ENCODE results near the gene TMPRSS6. TPM values are rescaled to one million over a fixed set of nuclear protein-coding genes. Genes with fewer than 3 reads are reported as not detected.

Gene TMPRSS6
- polyA plus RNA-seq, 3 donors = not detected

DNA sequence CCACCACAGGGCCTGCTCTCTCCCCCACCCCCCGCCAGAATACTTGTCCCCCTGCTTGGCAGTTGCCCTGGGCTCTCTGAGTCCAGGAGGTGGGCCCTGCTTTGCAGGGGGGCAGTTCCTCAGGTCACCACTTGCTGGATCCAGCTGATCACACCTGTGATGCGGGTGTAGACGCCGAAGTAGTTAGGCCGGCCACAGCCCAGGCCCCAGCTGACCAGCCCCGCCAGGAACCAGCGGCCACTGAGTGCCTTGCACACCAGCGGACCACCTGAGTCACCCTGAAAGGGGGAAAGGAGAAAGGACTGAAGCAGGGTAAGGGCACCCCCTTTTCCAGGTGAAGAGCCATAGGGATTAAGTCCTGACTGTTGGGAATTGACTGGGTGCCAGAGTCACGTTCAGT lies 43.6 kb downstream of the TMPRSS6 start:
- Histone ChIP-seq H3K4me3 (replicated peaks in 1 of 3; ENCODE audit: low read depth in 2 of 3, low read length in 3 of 3) (no peak overlapping the region), H3K4me2 (replicated peaks; ENCODE audit: extremely low read depth, low read length, poor library complexity, severe bottlenecking) (no peak overlapping the region), H4K20me1 (ENCODE audit: insufficient read depth, low read length) (no peaks in the 10 kb centered on the region), H3K27ac (ENCODE audit: low read depth in 1 of 2, low read length in 2 of 2) (no peak overlapping the region), H3K9ac (ENCODE audit: insufficient read depth, low read length, poor library complexity, severe bottlenecking) (no peak overlapping the region), H3K4me1 (ENCODE audit: control insufficient read depth in 1 of 2, insufficient read depth in 2 of 2, low read length in 2 of 2) (no peaks in the 10 kb centered on the region), H3K36me3 (replicated peaks in 1 of 2; ENCODE audit: control insufficient read depth in 1 of 2, insufficient read depth in 2 of 2, low read length in 2 of 2) (peaks cover 0 to 5% of the 10 kb centered on the region in 2 donors), H3K79me2 (ENCODE audit: insufficient read depth, low read length) (no peaks in the 10 kb centered on the region), H3K9me3 (replicated peaks in 1 of 2; ENCODE audit: control insufficient read depth in 1 of 2, insufficient read depth in 1 of 2, low read length in 2 of 2) (no peaks in the 10 kb centered on the region), H2AFZ (ENCODE audit: insufficient read depth, low read depth, low read length, poor library complexity, severe bottlenecking) (no peak overlapping the region), H3K27me3 (ENCODE audit: control insufficient read depth in 2 of 2, insufficient read depth in 2 of 2, low read length in 2 of 2) (peaks cover 10 to 30% of the 10 kb centered on the region in 2 donors)
- H3K27me3 Mint-ChIP-seq (ENCODE audit: low read depth in 3 of 3) = peaks cover 20 to 39% (median 38%) of the 10 kb centered on the region in 3 donors
- TF ChIP-seq, protein P1, sequence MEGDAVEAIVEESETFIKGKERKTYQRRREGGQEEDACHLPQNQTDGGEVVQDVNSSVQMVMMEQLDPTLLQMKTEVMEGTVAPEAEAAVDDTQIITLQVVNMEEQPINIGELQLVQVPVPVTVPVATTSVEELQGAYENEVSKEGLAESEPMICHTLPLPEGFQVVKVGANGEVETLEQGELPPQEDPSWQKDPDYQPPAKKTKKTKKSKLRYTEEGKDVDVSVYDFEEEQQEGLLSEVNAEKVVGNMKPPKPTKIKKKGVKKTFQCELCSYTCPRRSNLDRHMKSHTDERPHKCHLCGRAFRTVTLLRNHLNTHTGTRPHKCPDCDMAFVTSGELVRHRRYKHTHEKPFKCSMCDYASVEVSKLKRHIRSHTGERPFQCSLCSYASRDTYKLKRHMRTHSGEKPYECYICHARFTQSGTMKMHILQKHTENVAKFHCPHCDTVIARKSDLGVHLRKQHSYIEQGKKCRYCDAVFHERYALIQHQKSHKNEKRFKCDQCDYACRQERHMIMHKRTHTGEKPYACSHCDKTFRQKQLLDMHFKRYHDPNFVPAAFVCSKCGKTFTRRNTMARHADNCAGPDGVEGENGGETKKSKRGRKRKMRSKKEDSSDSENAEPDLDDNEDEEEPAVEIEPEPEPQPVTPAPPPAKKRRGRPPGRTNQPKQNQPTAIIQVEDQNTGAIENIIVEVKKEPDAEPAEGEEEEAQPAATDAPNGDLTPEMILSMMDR (IDR thresholded peaks at IDR 0.05) = no peak
- H3K36me3 Mint-ChIP-seq = peaks cover 2 to 6% of the 10 kb centered on the region in 2 donors
- intact Hi-C loops (cut with micrococcal nuclease) = no loop called here
- no peak for DNase-seq
- no peak overlapping the region for H3K27ac Mint-ChIP-seq
- WGBS (ENCODE audit: insufficient coverage) = 80% methylated on average over 2 of the region's 9 CpGs
- H3K4me3 Mint-ChIP-seq = no peak overlapping the region
- no peaks in the 10 kb centered on the region for H3K4me1 Mint-ChIP-seq
- peaks cover 0 to 5% (median 0%) of the 10 kb centered on the region in 7 donors for H3K9me3 Mint-ChIP-seq

- Mint-ChIP-seq H3K36me3 (peaks cover 3 to 14% of the 10 kb centered on the region in 2 donors), H3K9me3 (peaks cover 0 to 5% (median 0%) of the 10 kb centered on the region in 7 donors), H3K27me3 (ENCODE audit: low read depth in 3 of 3) (peaks cover 20 to 33% (median 32%) of the 10 kb centered on the region in 3 donors), H3K4me3 (no peak overlapping the region), H3K27ac (no peak overlapping the region), H3K4me1 (no peaks in the 10 kb centered on the region)
- Histone ChIP-seq H4K20me1 (ENCODE audit: insufficient read depth, low read length) (no peaks in the 10 kb centered on the region), H2AFZ (ENCODE audit: insufficient read depth, low read depth, low read length, poor library complexity, severe bottlenecking) (no peak overlapping the region), H3K4me1 (ENCODE audit: control insufficient read depth in 1 of 2, insufficient read depth in 2 of 2, low read length in 2 of 2) (no peaks in the 10 kb centered on the region), H3K9ac (ENCODE audit: insufficient read depth, low read length, poor library complexity, severe bottlenecking) (no peak overlapping the region), H3K9me3 (replicated peaks in 1 of 2; ENCODE audit: control insufficient read depth in 1 of 2, insufficient read depth in 1 of 2, low read length in 2 of 2) (no peaks in the 10 kb centered on the region), H3K36me3 (replicated peaks in 1 of 2; ENCODE audit: control insufficient read depth in 1 of 2, insufficient read depth in 2 of 2, low read length in 2 of 2) (peaks cover 4 to 5% of the 10 kb centered on the region in 2 donors), H3K4me3 (replicated peaks in 1 of 3; ENCODE audit: low read depth in 2 of 3, low read length in 3 of 3) (no peak overlapping the region), H3K27me3 (ENCODE audit: control insufficient read depth in 2 of 2, insufficient read depth in 2 of 2, low read length in 2 of 2) (peaks cover 10 to 26% of the 10 kb centered on the region in 2 donors), H3K4me2 (replicated peaks; ENCODE audit: extremely low read depth, low read length, poor library complexity, severe bottlenecking) (no peak overlapping the region), H3K79me2 (ENCODE audit: insufficient read depth, low read length) (no peaks in the 10 kb centered on the region), H3K27ac (ENCODE audit: low read depth in 1 of 2, low read length in 2 of 2) (no peak overlapping the region)
- DNase-seq = no peak
- TF ChIP-seq, protein P1 (IDR thresholded peaks at IDR 0.05) = no peak
- intact Hi-C loops (cut with micrococcal nuclease) = no loop called here
- 97% methylated on average over 3 of the region's 3 CpGs for WGBS (ENCODE audit: insufficient coverage)
These were observed 44.3 kb downstream of the TMPRSS6 start for GRCh38 chr22:37065180-37065579.

Data from CD14-positive monocyte (primary cell).